HEK293 (cell line): Measurements from ENCODE around the gene HLA-DOB.

Experiments
- CTCF ChIA-PET: fragments of 350-600 bp; formaldehyde crosslinking; extraction: SDS; loops from one replicate; lab custom pipeline; 2021; ENCODE audit warnings: antibody characterized with exemption; lab: Yijun Ruan, JAX
- POLR2A ChIA-PET: fragments of 300-600 bp; formaldehyde crosslinking; extraction: SDS; loops from one replicate; lab custom pipeline; 2020; ENCODE audit warnings: antibody characterized with exemption, inconsistent platforms; lab: Yijun Ruan, JAX
- H3K27ac ChIP-seq: fragments of 200-500 bp; sonication (Bioruptor generic); 2 replicates; pipeline ENCODE4 v1.5.1; 2014; ENCODE audit warnings: low read depth, low read length, control low read depth, inconsistent platforms; ENCODE audit errors: extremely low read depth
- H3K36me3 ChIP-seq, 2 experiments: fragments of 200-500 bp in 1 of 2; sonication (Bioruptor generic) in 1 of 2; 1 replicate in 1 of 2; 2 replicates in 1 of 2; pipeline ENCODE4 v1.5.1; 2014 to 2017; ENCODE audit warnings: inconsistent platforms in 2 of 2, low read length in 2 of 2; ENCODE audit not compliant: control insufficient read depth in 2 of 2, insufficient read depth in 1 of 2
- H3K4me1 ChIP-seq: fragments of 200-500 bp; sonication (Bioruptor generic); 2 replicates; pipeline ENCODE4 v1.5.1; 2014; ENCODE audit warnings: mild to moderate bottlenecking, low read length, inconsistent platforms; ENCODE audit not compliant: control insufficient read depth, insufficient read depth
- H3K4me3 ChIP-seq: 2 replicates; pipeline ENCODE4 v1.5.1; 2011; ENCODE audit warnings: low read depth, mild to moderate bottlenecking, control low read depth, low read length, moderate library complexity
- H3K9me3 ChIP-seq: fragments of 200-500 bp; sonication (Bioruptor generic); 2 replicates; pipeline ENCODE4 v1.5.1; 2014; ENCODE audit warnings: low read depth, low read length, inconsistent platforms; ENCODE audit not compliant: control insufficient read depth, insufficient read depth
- BCL11A ChIP-seq: fragments of 450-650 bp; formaldehyde crosslinking; IDR thresholded peaks from 2 replicates; pipeline ENCODE4 v1.5.1; 2016; ENCODE audit warnings: low read depth, missing biosample characterization, missing genetic modification characterization
- EGR2 ChIP-seq: fragments of 450-650 bp; formaldehyde crosslinking; IDR thresholded peaks from 2 replicates; pipeline ENCODE4 v1.5.1; 2016; ENCODE audit warnings: low read depth, missing biosample characterization, missing genetic modification characterization
- HIC1 ChIP-seq: fragments of 450-650 bp; formaldehyde crosslinking; IDR thresholded peaks from 2 replicates; pipeline ENCODE4 v1.5.1; 2016; ENCODE audit warnings: missing biosample characterization, missing genetic modification characterization
- HOXD13 ChIP-seq: sonication (generic); formaldehyde crosslinking; IDR thresholded peaks from 2 replicates; pipeline ENCODE4 v1.8.0; 2022; ENCODE audit warnings: missing genetic modification reagents, borderline replicate concordance
- KLF16 ChIP-seq: fragments of 450-650 bp; formaldehyde crosslinking; IDR thresholded peaks from 2 replicates; pipeline ENCODE4 v1.5.1; 2017; ENCODE audit warnings: missing biosample characterization, missing genetic modification characterization
- MEIS1 ChIP-seq: sonication (generic); formaldehyde crosslinking; IDR thresholded peaks from 2 replicates; pipeline ENCODE4 v1.8.1; 2022; ENCODE audit warnings: missing genetic modification reagents, mild to moderate bottlenecking, borderline replicate concordance
- ZBTB10 ChIP-seq: fragments of 450-650 bp; formaldehyde crosslinking; IDR thresholded peaks from 2 replicates; pipeline ENCODE4 v1.5.1; 2016; ENCODE audit warnings: missing biosample characterization, missing genetic modification characterization
- ZBTB11 ChIP-seq: fragments of 450-650 bp; formaldehyde crosslinking; conservative IDR thresholded peaks from 2 replicates; pipeline ENCODE4 v1.5.1; 2016; ENCODE audit warnings: low read depth, missing biosample characterization, missing genetic modification characterization
- ZBTB17 ChIP-seq: fragments of 450-650 bp; formaldehyde crosslinking; IDR thresholded peaks from 2 replicates; pipeline ENCODE4 v1.5.1; 2016; ENCODE audit warnings: missing biosample characterization, missing genetic modification characterization
- ZBTB7A ChIP-seq: fragments of 450-650 bp; formaldehyde crosslinking; IDR thresholded peaks from 2 replicates; pipeline ENCODE4 v1.5.1; 2016; ENCODE audit warnings: low read depth, missing biosample characterization, missing genetic modification characterization
- ZBTB8A ChIP-seq: fragments of 450-650 bp; formaldehyde crosslinking; IDR thresholded peaks from 2 replicates; pipeline ENCODE4 v1.5.1; 2016; ENCODE audit warnings: missing biosample characterization, missing genetic modification characterization
- ZNF2 ChIP-seq: fragments of 450-650 bp; formaldehyde crosslinking; IDR thresholded peaks from 2 replicates; pipeline ENCODE4 v1.5.1; 2016; ENCODE audit warnings: missing biosample characterization, missing genetic modification characterization
- ZNF221 ChIP-seq: fragments of 450-650 bp; formaldehyde crosslinking; IDR thresholded peaks from 2 replicates; pipeline ENCODE4 v1.5.1; 2017; ENCODE audit warnings: missing biosample characterization, missing genetic modification characterization, borderline replicate concordance
- ZNF24 ChIP-seq: fragments of 450-650 bp; formaldehyde crosslinking; IDR thresholded peaks from 2 replicates; pipeline ENCODE4 v1.5.1; 2016; ENCODE audit warnings: missing biosample characterization, missing genetic modification characterization
- ZNF280C ChIP-seq: fragments of 450-650 bp; formaldehyde crosslinking; IDR thresholded peaks from 2 replicates; pipeline ENCODE4 v1.5.1; 2016; ENCODE audit warnings: missing biosample characterization, missing genetic modification characterization
- ZNF335 ChIP-seq: fragments of 450-650 bp; formaldehyde crosslinking; conservative IDR thresholded peaks from 2 replicates; pipeline ENCODE4 v1.5.1; 2016; ENCODE audit warnings: missing biosample characterization, missing genetic modification characterization
- ZNF350 ChIP-seq: fragments of 450-650 bp; formaldehyde crosslinking; IDR thresholded peaks from 2 replicates; pipeline ENCODE4 v1.5.0; 2017; ENCODE audit warnings: missing biosample characterization, mild to moderate bottlenecking, missing genetic modification characterization
- ZNF513 ChIP-seq: fragments of 450-650 bp; IDR thresholded peaks from 2 replicates; pipeline ENCODE4 v1.5.1; 2018; ENCODE audit warnings: missing biosample characterization, missing genetic modification characterization
- ZNF530 ChIP-seq: fragments of 450-650 bp; formaldehyde crosslinking; IDR thresholded peaks from 2 replicates; pipeline ENCODE4 v1.5.1; 2016; ENCODE audit warnings: low read depth, missing biosample characterization, missing genetic modification characterization
- ZNF548 ChIP-seq: fragments of 450-650 bp; formaldehyde crosslinking; IDR thresholded peaks from 2 replicates; pipeline ENCODE4 v1.5.1; 2016; ENCODE audit warnings: missing biosample characterization, missing genetic modification characterization
- ZNF558 ChIP-seq: fragments of 450-650 bp; formaldehyde crosslinking; IDR thresholded peaks from 2 replicates; pipeline ENCODE4 v1.5.1; 2016; ENCODE audit warnings: missing biosample characterization, missing genetic modification characterization
- ZNF600 ChIP-seq: fragments of 450-650 bp; formaldehyde crosslinking; IDR thresholded peaks from 2 replicates; pipeline ENCODE4 v1.5.1; 2016; ENCODE audit warnings: missing biosample characterization, missing genetic modification characterization
- ZNF664 ChIP-seq: fragments of 450-650 bp; formaldehyde crosslinking; IDR thresholded peaks from 2 replicates; pipeline ENCODE4 v1.5.1; 2016; ENCODE audit warnings: missing biosample characterization, missing genetic modification characterization
- ZNF768 ChIP-seq: fragments of 450-650 bp; formaldehyde crosslinking; IDR thresholded peaks from 2 replicates; pipeline ENCODE4 v1.5.1; 2018; ENCODE audit warnings: missing biosample characterization, mild to moderate bottlenecking, missing genetic modification characterization
- ZNF776 ChIP-seq: fragments of 450-650 bp; formaldehyde crosslinking; IDR thresholded peaks from 2 replicates; pipeline ENCODE4 v1.5.0; 2017; ENCODE audit warnings: missing biosample characterization, missing genetic modification characterization, borderline replicate concordance
- ZSCAN23 ChIP-seq: fragments of 450-650 bp; formaldehyde crosslinking; IDR thresholded peaks from 2 replicates; pipeline ENCODE4 v1.5.1; 2016; ENCODE audit warnings: missing biosample characterization, missing genetic modification characterization

Gene HLA-DOB

GRCh38 chr6:32852844-32853540 lies 36.2 kb upstream of the HLA-DOB start:
- peak overlapping the region; percentile 71 for H3K27ac ChIP-seq
- POLR2A ChIA-PET, result interaction anchor here (0.8 to 1.8 kb wide), 9 partner anchors 8 to 347 kb away, joined by 3 to 30 read pairs (median 5); partner anchors contain the start of genes HLA-DMB, PSMB8 and TAP2
- CTCF ChIA-PET, result interaction anchor here (0.6 to 9.5 kb wide), 13 partner anchors 8 to 150 kb away, joined by 3 to 153 read pairs (median 6); partner anchors contain the start of genes PSMB8 and TAP2
- H3K9me3 ChIP-seq, result no peaks in the 10 kb centered on the region
- peak overlapping the region; percentile 85 for H3K4me3 ChIP-seq
- H3K4me1 ChIP-seq, result no peaks in the 10 kb centered on the region; the same call in 1 of the 2 replicates
- H3K36me3 ChIP-seq, result peaks cover 0 to 31% of the 10 kb centered on the region in 2 experiments; a peak in 1 of 3 replicates
- TF ChIP-seq ZBTB17 (tag by site-specific recombination) (no peak; the same call in 1 of the 2 replicates), ZNF513 (no peak), ZBTB11 (tag by site-specific recombination) (no peak), MEIS1 (CRISPR knock-in tag) (no peak), ZBTB7A (0 out of 2 replicates have a peak, but pooled peaks have one; percentile 8), ZBTB10 (tag by site-specific recombination) (no peak), BCL11A (no peak), ZNF2 (tag by site-specific recombination) (no peak), ZNF558 (tag by site-specific recombination) (no peak), ZNF335 (peak; percentile 99), HIC1 (tag by site-specific recombination) (peak; percentile 90; the same call in 1 of the 2 replicates), ZSCAN23 (no peak), ZNF24 (tag by site-specific recombination) (no peak), ZNF221 (no peak), ZNF350 (tag by site-specific recombination) (no peak), HOXD13 (CRISPR knock-in tag) (no peak), ZNF548 (no peak), EGR2 (tag by site-specific recombination) (no peak), ZNF600 (tag by site-specific recombination) (peak; percentile 67), KLF16 (no peak), ZNF280C (tag by site-specific recombination) (no peak), ZNF768 (tag by site-specific recombination) (no peak), ZBTB8A (no peak), ZNF530 (tag by site-specific recombination) (no peak), ZNF664 (no peak), ZNF776 (tag by site-specific recombination) (no peak)
